ENCODE results near the gene KDM3A.

DNA sequence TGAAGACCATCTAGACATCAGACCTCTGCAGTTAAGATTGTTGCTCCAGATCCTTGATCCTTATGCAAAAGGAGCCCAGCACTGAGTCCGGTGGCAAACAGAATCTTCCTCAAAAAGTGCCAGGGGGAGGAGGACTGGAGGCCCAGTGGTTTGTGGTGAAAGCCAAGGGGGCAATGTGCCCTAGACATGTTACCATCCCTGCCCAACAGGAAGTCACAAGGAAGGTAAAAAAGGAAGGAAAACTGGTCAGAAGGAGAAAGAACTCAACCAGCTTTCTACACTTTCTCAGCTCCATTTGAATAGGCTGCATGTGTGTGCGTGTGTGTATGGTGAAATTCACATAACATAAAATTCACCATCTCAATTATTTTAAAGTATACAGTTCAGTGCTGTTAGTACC, 25.0 kb upstream of the KDM3A start:
- TF ChIP-seq, protein P1, sequence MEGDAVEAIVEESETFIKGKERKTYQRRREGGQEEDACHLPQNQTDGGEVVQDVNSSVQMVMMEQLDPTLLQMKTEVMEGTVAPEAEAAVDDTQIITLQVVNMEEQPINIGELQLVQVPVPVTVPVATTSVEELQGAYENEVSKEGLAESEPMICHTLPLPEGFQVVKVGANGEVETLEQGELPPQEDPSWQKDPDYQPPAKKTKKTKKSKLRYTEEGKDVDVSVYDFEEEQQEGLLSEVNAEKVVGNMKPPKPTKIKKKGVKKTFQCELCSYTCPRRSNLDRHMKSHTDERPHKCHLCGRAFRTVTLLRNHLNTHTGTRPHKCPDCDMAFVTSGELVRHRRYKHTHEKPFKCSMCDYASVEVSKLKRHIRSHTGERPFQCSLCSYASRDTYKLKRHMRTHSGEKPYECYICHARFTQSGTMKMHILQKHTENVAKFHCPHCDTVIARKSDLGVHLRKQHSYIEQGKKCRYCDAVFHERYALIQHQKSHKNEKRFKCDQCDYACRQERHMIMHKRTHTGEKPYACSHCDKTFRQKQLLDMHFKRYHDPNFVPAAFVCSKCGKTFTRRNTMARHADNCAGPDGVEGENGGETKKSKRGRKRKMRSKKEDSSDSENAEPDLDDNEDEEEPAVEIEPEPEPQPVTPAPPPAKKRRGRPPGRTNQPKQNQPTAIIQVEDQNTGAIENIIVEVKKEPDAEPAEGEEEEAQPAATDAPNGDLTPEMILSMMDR (conservative IDR thresholded peaks at IDR 0.05) = no peak
- TF ChIP-seq EZH2 (IDR thresholded peaks at IDR 0.05; ENCODE audit: low read depth) = no peak

Measured in PC-9 (cell line).